ENCODE results near the gene FAM161B. TPM values are rescaled to one million over a fixed set of nuclear protein-coding genes. Genes with fewer than 3 reads are reported as not detected.

FAM161B gene
- polyA plus RNA-seq, 3 donors = 0.76 to 1.4 (median 1.4) TPM

GRCh38 chr14:73884438-73885190 lies 65.3 kb downstream of the FAM161B start:
- WGBS (ENCODE audit: insufficient coverage) = no CpG with 5 or more reads among the region's 8 CpGs
- Histone ChIP-seq H3K36me3 (replicated peaks in 1 of 2; ENCODE audit: control insufficient read depth in 1 of 2, insufficient read depth in 2 of 2, low read length in 2 of 2) (no peaks in the 10 kb centered on the region), H3K4me3 (replicated peaks in 1 of 3; ENCODE audit: low read depth in 2 of 3, low read length in 3 of 3) (no peak overlapping the region)

More at GRCh38 chr14:73884438-73885190, 65.3 kb downstream of the FAM161B start:
- H3K27ac ChIP-seq (ENCODE audit: low read depth in 1 of 2, low read length in 2 of 2) = no peak overlapping the region
- peaks cover 45% of the 10 kb centered on the region for H3K79me2 ChIP-seq (ENCODE audit: insufficient read depth, low read length)
- no peak overlapping the region for H3K9ac ChIP-seq (ENCODE audit: insufficient read depth, low read length, poor library complexity, severe bottlenecking)
- no peak overlapping the region for H3K4me2 ChIP-seq (replicated peaks; ENCODE audit: extremely low read depth, low read length, poor library complexity, severe bottlenecking)
- Mint-ChIP-seq H3K9me3 (no peaks in the 10 kb centered on the region), H3K4me1 (peaks cover 31% of the 10 kb centered on the region), H3K27me3 (ENCODE audit: low read depth in 3 of 3) (peaks cover 0 to 2% (median 2%) of the 10 kb centered on the region in 3 donors), H3K27ac (peak overlapping the region in 3 of 7 donors; percentile 21 to 49 (median 32)), H3K36me3 (no peaks in the 10 kb centered on the region), H3K4me3 (no peak overlapping the region)
- intact Hi-C loops (cut with micrococcal nuclease) = loop anchor here in 1 of 2 donors (5.0 kb wide), 1 partner anchor 32 kb away; the partner anchor contains the start of gene PTGR2
- peaks cover 14% of the 10 kb centered on the region for H4K20me1 ChIP-seq (ENCODE audit: insufficient read depth, low read length)
- peaks cover 19 to 25% of the 10 kb centered on the region in 2 donors for H3K4me1 ChIP-seq (ENCODE audit: control insufficient read depth in 1 of 2, insufficient read depth in 2 of 2, low read length in 2 of 2)
- no peaks in the 10 kb centered on the region for H3K27me3 ChIP-seq (ENCODE audit: control insufficient read depth in 2 of 2, insufficient read depth in 2 of 2, low read length in 2 of 2)
- H3K9me3 ChIP-seq (replicated peaks in 1 of 2; ENCODE audit: control insufficient read depth in 1 of 2, insufficient read depth in 1 of 2, low read length in 2 of 2) = no peaks in the 10 kb centered on the region
- no peak for DNase-seq
- no peak overlapping the region for H2AFZ ChIP-seq (ENCODE audit: insufficient read depth, low read depth, low read length, poor library complexity, severe bottlenecking)
- TF ChIP-seq CTCF (IDR thresholded peaks at IDR 0.05) = no peak

Small RNAs within 50 kb of the gene (small RNA-seq; reads per million reads assigned to genes)
- not detected for gene RF00019 (ENCODE audit: insufficient read length, low read depth)

Other genes starting within 250 kb of the FAM161B start
- 1 to 10 TPM; 2.4 to 6.4 (median 4.4) TPM for gene PNMA1, start 235.7 kb downstream of the FAM161B start, polyA plus RNA-seq
- 1 to 10 TPM; 1.1 to 3.8 (median 1.1) TPM for gene PTGR2, start 98.3 kb downstream of the FAM161B start, polyA plus RNA-seq
- 10 to 100 TPM; 20.4 to 53.3 (median 42.5) TPM for gene ZNF410, start 63.2 kb downstream of the FAM161B start, polyA plus RNA-seq
- gene COQ6, start 208 bp upstream of the FAM161B start, polyA plus RNA-seq = 10 to 100 TPM; 14.1 to 21.1 (median 14.6) TPM
- gene ENTPD5, start 69.2 kb upstream of the FAM161B start, polyA plus RNA-seq = 1 to 10 TPM; 2.3 to 4.3 (median 2.7) TPM
- gene BBOF1, start 69.3 kb upstream of the FAM161B start, polyA plus RNA-seq = under 1 TPM in 2 of 3 donors, not detected in 1; 0.01 to 0.94 TPM
- 10 to 100 TPM in 1 of 3 donors, 1 to 10 TPM in 2; 2.5 to 15.1 (median 8.8) TPM for gene ALDH6A1, start 134.4 kb upstream of the FAM161B start, polyA plus RNA-seq
- gene LIN52, start 134.9 kb upstream of the FAM161B start, polyA plus RNA-seq = 1 to 10 TPM; 2.9 to 7.2 (median 4.8) TPM